ENCODE data around the gene C1orf174.

C1orf174 gene

GRCh38 chr1:3852711-3853485 lies 47.2 kb downstream of the C1orf174 start:
- no peaks in the 10 kb centered on the region for H3K9me3 ChIP-seq (replicated peaks in 1 of 2; ENCODE audit: control insufficient read depth in 2 of 2, insufficient read depth in 1 of 2, low read depth in 1 of 2, low read length in 2 of 2)
- WGBS, 2 donors (ENCODE audit: extremely low coverage in 2 of 2, insufficient read length in 2 of 2, insufficient replicate concordance in 1 of 2) = no CpG with 5 or more reads among the region's 15 CpGs
- no peak overlapping the region for H2AFZ ChIP-seq (ENCODE audit: low read length)
- H3K4me2 ChIP-seq (ENCODE audit: insufficient read depth, low read length, poor library complexity, severe bottlenecking) = no peak overlapping the region
- no peak overlapping the region for H2BK15ac ChIP-seq (ENCODE audit: low read length)
- H2BK5ac ChIP-seq (ENCODE audit: low read length) = no peak overlapping the region
- no peak overlapping the region for H3K27ac ChIP-seq (replicated peaks; ENCODE audit: low read length)
- no peak overlapping the region for H2AK5ac ChIP-seq (ENCODE audit: low read depth, low read length)
- no peak overlapping the region for H3K14ac ChIP-seq (ENCODE audit: low read length)
- H3K4me1 ChIP-seq (ENCODE audit: control insufficient read depth in 2 of 2, insufficient read depth in 1 of 2, low read depth in 1 of 2, low read length in 2 of 2) = peaks cover 2 to 3% of the 10 kb centered on the region in 2 donors
- DNase-seq (ENCODE audit: low spot score) = no peak
- H2BK12ac ChIP-seq (ENCODE audit: low read length) = no peak overlapping the region
- no peaks in the 10 kb centered on the region for H3K79me1 ChIP-seq (ENCODE audit: low read depth, low read length)
- H3K9ac ChIP-seq (ENCODE audit: low read depth, low read length, poor library complexity) = no peak overlapping the region
- no peak overlapping the region for H2BK120ac ChIP-seq (ENCODE audit: low read depth, low read length)
- peaks cover 0 to 2% (median 0%) of the 10 kb centered on the region in 3 experiments for H3K27me3 ChIP-seq (ENCODE audit: control insufficient read depth in 3 of 3, insufficient read depth in 3 of 3, low read depth in 1 of 3, low read length in 3 of 3)
- no peak overlapping the region for H3K23ac ChIP-seq (ENCODE audit: low read depth, low read length, poor library complexity)
- no peak overlapping the region for H3K4ac ChIP-seq (ENCODE audit: low read length)
- H4K8ac ChIP-seq (ENCODE audit: low read depth, low read length) = no peak overlapping the region
- no peak overlapping the region for H3K4me3 ChIP-seq (ENCODE audit: low read length in 2 of 2)
- H3K36me3 ChIP-seq (replicated peaks in 1 of 2; ENCODE audit: control insufficient read depth in 2 of 2, insufficient read depth in 2 of 2, low read length in 2 of 2) = peaks cover 8 to 29% of the 10 kb centered on the region in 2 donors
- no peak overlapping the region for H4K91ac ChIP-seq (ENCODE audit: low read depth, low read length, poor library complexity)
- no peak overlapping the region for H3K18ac ChIP-seq (ENCODE audit: low read length)

GRCh38 chr1:3852091-3852490 lies 48.0 kb downstream of the C1orf174 start:
- H3K18ac ChIP-seq (ENCODE audit: low read length) = no peak overlapping the region
- peaks cover 8 to 37% of the 10 kb centered on the region in 2 donors for H3K36me3 ChIP-seq (replicated peaks in 1 of 2; ENCODE audit: control insufficient read depth in 2 of 2, insufficient read depth in 2 of 2, low read length in 2 of 2)
- H3K23ac ChIP-seq (ENCODE audit: low read depth, low read length, poor library complexity) = no peak overlapping the region
- no peaks in the 10 kb centered on the region for H3K4me1 ChIP-seq (ENCODE audit: control insufficient read depth in 2 of 2, insufficient read depth in 1 of 2, low read depth in 1 of 2, low read length in 2 of 2)
- H2AFZ ChIP-seq (ENCODE audit: low read length) = no peak overlapping the region
- no peaks in the 10 kb centered on the region for H3K79me1 ChIP-seq (ENCODE audit: low read depth, low read length)
- no peak overlapping the region for H3K4ac ChIP-seq (ENCODE audit: low read length)
- no peak overlapping the region for H2AK5ac ChIP-seq (ENCODE audit: low read depth, low read length)
- DNase-seq (ENCODE audit: low spot score) = no peak
- no peak overlapping the region for H4K91ac ChIP-seq (ENCODE audit: low read depth, low read length, poor library complexity)
- WGBS, 2 donors (ENCODE audit: extremely low coverage in 2 of 2, insufficient read length in 2 of 2, insufficient replicate concordance in 1 of 2) = no CpG with 5 or more reads among the region's 12 CpGs
- H2BK12ac ChIP-seq (ENCODE audit: low read length) = no peak overlapping the region
- H4K8ac ChIP-seq (ENCODE audit: low read depth, low read length) = no peak overlapping the region
- H3K9ac ChIP-seq (ENCODE audit: low read depth, low read length, poor library complexity) = no peak overlapping the region
- no peak overlapping the region for H3K27ac ChIP-seq (replicated peaks; ENCODE audit: low read length)
- no peak overlapping the region for H2BK15ac ChIP-seq (ENCODE audit: low read length)
- H3K4me2 ChIP-seq (ENCODE audit: insufficient read depth, low read length, poor library complexity, severe bottlenecking) = no peak overlapping the region
- H3K14ac ChIP-seq (ENCODE audit: low read length) = no peak overlapping the region
- no peaks in the 10 kb centered on the region for H3K9me3 ChIP-seq (replicated peaks in 1 of 2; ENCODE audit: control insufficient read depth in 2 of 2, insufficient read depth in 1 of 2, low read depth in 1 of 2, low read length in 2 of 2)
- H2BK5ac ChIP-seq (ENCODE audit: low read length) = no peak overlapping the region
- H2BK120ac ChIP-seq (ENCODE audit: low read depth, low read length) = no peak overlapping the region
- H3K4me3 ChIP-seq (ENCODE audit: low read length in 2 of 2) = no peak overlapping the region
- no peaks in the 10 kb centered on the region for H3K27me3 ChIP-seq (ENCODE audit: control insufficient read depth in 3 of 3, insufficient read depth in 3 of 3, low read depth in 1 of 3, low read length in 3 of 3)

GRCh38 chr1:3851292-3851691 lies 48.8 kb downstream of the C1orf174 start:
- no peaks in the 10 kb centered on the region for H3K4me1 ChIP-seq (ENCODE audit: control insufficient read depth in 2 of 2, insufficient read depth in 1 of 2, low read depth in 1 of 2, low read length in 2 of 2)
- H2BK15ac ChIP-seq (ENCODE audit: low read length) = no peak overlapping the region
- no peak overlapping the region for H3K14ac ChIP-seq (ENCODE audit: low read length)
- no peaks in the 10 kb centered on the region for H3K79me1 ChIP-seq (ENCODE audit: low read depth, low read length)
- H4K8ac ChIP-seq (ENCODE audit: low read depth, low read length) = no peak overlapping the region
- H3K27me3 ChIP-seq (ENCODE audit: control insufficient read depth in 3 of 3, insufficient read depth in 3 of 3, low read depth in 1 of 3, low read length in 3 of 3) = no peaks in the 10 kb centered on the region
- no peak overlapping the region for H3K4ac ChIP-seq (ENCODE audit: low read length)
- no peak overlapping the region for H3K4me2 ChIP-seq (ENCODE audit: insufficient read depth, low read length, poor library complexity, severe bottlenecking)
- no peak overlapping the region for H3K4me3 ChIP-seq (ENCODE audit: low read length in 2 of 2)
- H3K9ac ChIP-seq (ENCODE audit: low read depth, low read length, poor library complexity) = no peak overlapping the region
- no peaks in the 10 kb centered on the region for H3K9me3 ChIP-seq (replicated peaks in 1 of 2; ENCODE audit: control insufficient read depth in 2 of 2, insufficient read depth in 1 of 2, low read depth in 1 of 2, low read length in 2 of 2)
- no peak overlapping the region for H4K91ac ChIP-seq (ENCODE audit: low read depth, low read length, poor library complexity)
- H2BK5ac ChIP-seq (ENCODE audit: low read length) = no peak overlapping the region
- DNase-seq (ENCODE audit: low spot score) = no peak
- no peak overlapping the region for H2AK5ac ChIP-seq (ENCODE audit: low read depth, low read length)
- H3K18ac ChIP-seq (ENCODE audit: low read length) = no peak overlapping the region
- no CpG with 5 or more reads among the region's 6 CpGs for WGBS, 2 donors (ENCODE audit: extremely low coverage in 2 of 2, insufficient read length in 2 of 2, insufficient replicate concordance in 1 of 2)
- no peak overlapping the region for H3K27ac ChIP-seq (replicated peaks; ENCODE audit: low read length)
- no peak overlapping the region for H2BK120ac ChIP-seq (ENCODE audit: low read depth, low read length)
- H2BK12ac ChIP-seq (ENCODE audit: low read length) = no peak overlapping the region
- H2AFZ ChIP-seq (ENCODE audit: low read length) = no peak overlapping the region
- H3K36me3 ChIP-seq (replicated peaks in 1 of 2; ENCODE audit: control insufficient read depth in 2 of 2, insufficient read depth in 2 of 2, low read length in 2 of 2) = peaks cover 8 to 38% of the 10 kb centered on the region in 2 donors
- H3K23ac ChIP-seq (ENCODE audit: low read depth, low read length, poor library complexity) = no peak overlapping the region

- Histone ChIP-seq H3K23ac (ENCODE audit: low read depth, low read length, poor library complexity) (no peak overlapping the region), H2BK5ac (ENCODE audit: low read length) (no peak overlapping the region), H2AFZ (ENCODE audit: low read length) (no peak overlapping the region), H3K9ac (ENCODE audit: low read depth, low read length, poor library complexity) (no peak overlapping the region), H3K14ac (ENCODE audit: low read length) (no peak overlapping the region), H3K27me3 (ENCODE audit: control insufficient read depth in 3 of 3, insufficient read depth in 3 of 3, low read depth in 1 of 3, low read length in 3 of 3) (no peaks in the 10 kb centered on the region), H3K79me1 (ENCODE audit: low read depth, low read length) (no peaks in the 10 kb centered on the region), H4K8ac (ENCODE audit: low read depth, low read length) (no peak overlapping the region), H2AK5ac (ENCODE audit: low read depth, low read length) (no peak overlapping the region), H3K18ac (ENCODE audit: low read length) (no peak overlapping the region), H3K4me3 (ENCODE audit: low read length in 2 of 2) (no peak overlapping the region), H3K27ac (replicated peaks; ENCODE audit: low read length) (no peak overlapping the region), H2BK120ac (ENCODE audit: low read depth, low read length) (no peak overlapping the region), H3K36me3 (replicated peaks in 1 of 2; ENCODE audit: control insufficient read depth in 2 of 2, insufficient read depth in 2 of 2, low read length in 2 of 2) (peaks cover 8 to 38% of the 10 kb centered on the region in 2 donors), H2BK12ac (ENCODE audit: low read length) (no peak overlapping the region), H4K91ac (ENCODE audit: low read depth, low read length, poor library complexity) (no peak overlapping the region), H3K4me1 (ENCODE audit: control insufficient read depth in 2 of 2, insufficient read depth in 1 of 2, low read depth in 1 of 2, low read length in 2 of 2) (peaks cover 0 to 2% of the 10 kb centered on the region in 2 donors), H2BK15ac (ENCODE audit: low read length) (no peak overlapping the region), H3K4ac (ENCODE audit: low read length) (no peak overlapping the region), H3K4me2 (ENCODE audit: insufficient read depth, low read length, poor library complexity, severe bottlenecking) (no peak overlapping the region), H3K9me3 (replicated peaks in 1 of 2; ENCODE audit: control insufficient read depth in 2 of 2, insufficient read depth in 1 of 2, low read depth in 1 of 2, low read length in 2 of 2) (no peaks in the 10 kb centered on the region)
- no CpG with 5 or more reads among the region's 12 CpGs for WGBS, 2 donors (ENCODE audit: extremely low coverage in 2 of 2, insufficient read length in 2 of 2, insufficient replicate concordance in 1 of 2)
- DNase-seq (ENCODE audit: low spot score) = no peak
Observed at GRCh38 chr1:3850857-3851256, 49.2 kb downstream of the C1orf174 start.
